Panc1 (cell line): ENCODE measurements around the gene HOXA9. TPM values are rescaled to one million over a fixed set of nuclear protein-coding genes. Genes with fewer than 3 reads are reported as not detected.

Experiments
- ATAC-seq: fragments of 200-7000 bp; cut with Tn5 transposase; 2 replicates; pipeline ENCODE4 v1.9.1; 2020; ENCODE audit warnings: mild to moderate bottlenecking, moderate library complexity
- BruUV-seq: library from RNA; stranded (reverse); fragments of 400-500 nt; replicated peaks from 2 replicates; lab custom pipeline; 2021; lab: Mats Ljungman, UMichigan
- CTCF ChIA-PET: fragments of 300-600 bp; sonication (Branson Sonifier 250); formaldehyde crosslinking; loops from one replicate; lab custom pipeline; 2022; ENCODE audit warnings: antibody characterized with exemption; lab: Charles Lee
- POLR2A ChIA-PET: fragments of 300-600 bp; sonication (Branson Sonifier 250); formaldehyde crosslinking; loops from one replicate; lab custom pipeline; 2022; ENCODE audit warnings: antibody characterized with exemption; lab: Charles Lee
- DNase-seq: peaks from one replicate; pipeline ENCODE4 v3.0.0-alpha.2; 2010; ENCODE audit warnings: low read depth, low spot score
- H3K27ac ChIP-seq: 2 replicates; pipeline ENCODE4 v1.5.1; 2011; ENCODE audit warnings: mild to moderate bottlenecking, low read length, inconsistent platforms
- H3K27me3 ChIP-seq: fragments of 200-500 bp; sonication (Bioruptor generic); 2 replicates; pipeline ENCODE4 v1.6.0; 2014; ENCODE audit warnings: low read length, inconsistent platforms; ENCODE audit not compliant: control insufficient read depth, insufficient read depth
- H3K36me3 ChIP-seq: fragments of 200-500 bp; sonication (Bioruptor generic); 2 replicates; pipeline ENCODE4 v1.5.1; 2014; ENCODE audit warnings: inconsistent platforms, mild to moderate bottlenecking, low read length, moderate library complexity; ENCODE audit not compliant: control insufficient read depth, insufficient read depth
- H3K4me1 ChIP-seq: 2 replicates; pipeline ENCODE4 v1.5.1; 2011; ENCODE audit warnings: inconsistent platforms, mild to moderate bottlenecking, low read length, moderate library complexity; ENCODE audit not compliant: control insufficient read depth, insufficient read depth
- H3K4me3 ChIP-seq, 2 experiments: 2 replicates each; pipeline ENCODE4 v1.5.1; 2011 to 2012; ENCODE audit warnings: low read depth in 2 of 2, low read length in 2 of 2, mild to moderate bottlenecking in 2 of 2, inconsistent platforms in 1 of 2, moderate library complexity in 1 of 2
- H3K9me3 ChIP-seq: fragments of 200-500 bp; sonication (Bioruptor generic); 2 replicates; pipeline ENCODE4 v1.5.1; 2014; ENCODE audit warnings: low read depth, mild to moderate bottlenecking, inconsistent platforms, low read length, moderate library complexity; ENCODE audit not compliant: control insufficient read depth, insufficient read depth
- POLR2AphosphoS5 ChIP-seq: IDR thresholded peaks from 2 replicates; pipeline ENCODE4 v1.6.1; 2012; ENCODE audit warnings: mild to moderate bottlenecking, low read depth, low read length, moderate library complexity
- REST ChIP-seq, 2 experiments: IDR thresholded peaks; 2 replicates each; pipeline ENCODE4 v1.6.1; 2011 to 2012; ENCODE audit warnings: low read depth in 2 of 2, control low read depth in 1 of 2, low read length in 1 of 2, mild to moderate bottlenecking in 1 of 2, moderate library complexity in 1 of 2; ENCODE audit not compliant: insufficient read depth in 1 of 2
- SIN3A ChIP-seq: IDR thresholded peaks from 2 replicates; pipeline ENCODE4 v1.6.1; 2012; ENCODE audit warnings: low read depth, mild to moderate bottlenecking, low read length, moderate library complexity, borderline replicate concordance; ENCODE audit not compliant: insufficient read depth
- TCF7L2 ChIP-seq: IDR thresholded peaks from 2 replicates; pipeline ENCODE4 v1.6.1; 2011; ENCODE audit warnings: mild to moderate bottlenecking, low read depth, low read length, inconsistent platforms
- in situ Hi-C: cut with HindIII; loops from 2 replicates; pipeline ENCODE4 v1.10.0; 2016; ENCODE audit warnings: low sequenced_read_pairs, low pct_unique_long_range_greater_than_20kb
- intact Hi-C: fragments of 100-400 bp; cut with micrococcal nuclease; formaldehyde crosslinking; loops from one replicate; pipeline ENCODE4 v1.10.0; 2022; ENCODE audit not compliant: unreplicated experiment
- total RNA-seq: library from RNA; stranded (reverse); gene quantifications from one replicate; pipeline ENCODE4 v1.2.1, GENCODE V29; 2021; ENCODE audit not compliant: unreplicated experiment
- TF ChIP-seq, protein P1 (sequence below): fragments of 450-650 bp; IDR thresholded peaks from 2 replicates; pipeline ENCODE4 v1.5.1; 2017; ENCODE audit warnings: mild to moderate bottlenecking

Gene HOXA9
- total RNA-seq, 1 experiment from 2014 or later, result not detected

DNA sequence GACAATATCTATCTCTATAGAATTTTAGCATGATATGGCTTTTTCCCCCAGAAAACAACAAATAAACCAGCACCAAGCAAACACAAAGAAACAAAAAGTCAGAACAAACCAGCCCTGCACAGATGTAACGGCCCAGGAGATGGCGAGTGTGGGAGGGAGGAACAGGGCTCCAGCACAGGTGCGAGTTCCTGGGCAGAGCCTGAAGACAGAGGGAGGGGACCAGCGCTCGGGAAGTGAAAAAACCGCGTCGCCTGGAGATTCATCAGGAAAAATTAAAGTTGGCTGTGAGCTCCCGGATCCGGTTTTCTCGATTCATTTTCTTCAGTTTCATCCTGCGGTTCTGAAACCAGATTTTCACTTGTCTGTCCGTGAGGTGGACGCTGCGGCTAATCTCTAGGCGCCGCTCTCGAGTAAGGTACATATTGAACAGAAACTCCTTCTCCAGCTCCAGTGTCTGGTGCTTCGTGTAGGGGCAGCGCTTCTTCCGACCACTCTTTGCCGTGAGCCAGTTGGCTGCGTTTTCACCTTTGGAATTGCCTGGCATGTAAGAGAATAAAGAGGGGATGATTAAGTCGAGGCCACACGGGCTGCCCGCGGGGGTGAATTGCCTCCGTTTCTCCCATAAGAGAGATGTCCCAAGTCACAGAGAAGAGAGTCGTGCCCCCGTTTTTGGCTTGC is 6.4 kb upstream of the HOXA9 start:
- Histone ChIP-seq H3K36me3 (no peaks in the 10 kb centered on the region), H3K9me3 (no peaks in the 10 kb centered on the region), H3K27me3 (no peaks in the 10 kb centered on the region), H3K4me1 (peaks cover 5% of the 10 kb centered on the region; the same call in 1 of the 2 replicates), H3K4me3 (no peak overlapping the region), H3K27ac (no peak overlapping the region)
- POLR2A ChIA-PET, result no interaction called here
- BruUV-seq, result no TSS peak
- ATAC-seq (no peak), DNase-seq (no peak)
- TF ChIP-seq TCF7L2 (no peak), POLR2AphosphoS5 (no peak), SIN3A (no peak), REST (IDR thresholded peaks at IDR 0.05; ENCODE audit: insufficient read depth in 1 of 2, low read depth in 2 of 2, low read length in 1 of 2) (no peak)
- TF ChIP-seq, protein P1, sequence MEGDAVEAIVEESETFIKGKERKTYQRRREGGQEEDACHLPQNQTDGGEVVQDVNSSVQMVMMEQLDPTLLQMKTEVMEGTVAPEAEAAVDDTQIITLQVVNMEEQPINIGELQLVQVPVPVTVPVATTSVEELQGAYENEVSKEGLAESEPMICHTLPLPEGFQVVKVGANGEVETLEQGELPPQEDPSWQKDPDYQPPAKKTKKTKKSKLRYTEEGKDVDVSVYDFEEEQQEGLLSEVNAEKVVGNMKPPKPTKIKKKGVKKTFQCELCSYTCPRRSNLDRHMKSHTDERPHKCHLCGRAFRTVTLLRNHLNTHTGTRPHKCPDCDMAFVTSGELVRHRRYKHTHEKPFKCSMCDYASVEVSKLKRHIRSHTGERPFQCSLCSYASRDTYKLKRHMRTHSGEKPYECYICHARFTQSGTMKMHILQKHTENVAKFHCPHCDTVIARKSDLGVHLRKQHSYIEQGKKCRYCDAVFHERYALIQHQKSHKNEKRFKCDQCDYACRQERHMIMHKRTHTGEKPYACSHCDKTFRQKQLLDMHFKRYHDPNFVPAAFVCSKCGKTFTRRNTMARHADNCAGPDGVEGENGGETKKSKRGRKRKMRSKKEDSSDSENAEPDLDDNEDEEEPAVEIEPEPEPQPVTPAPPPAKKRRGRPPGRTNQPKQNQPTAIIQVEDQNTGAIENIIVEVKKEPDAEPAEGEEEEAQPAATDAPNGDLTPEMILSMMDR, result no peak
- in situ Hi-C loops (no loop called here), intact Hi-C loops (no loop called here)
- CTCF ChIA-PET, result interaction anchor here (0.7 kb wide), 1 partner anchor 8 kb away, joined by 3 read pairs; no protein-coding TSS in a partner anchor

DNA sequence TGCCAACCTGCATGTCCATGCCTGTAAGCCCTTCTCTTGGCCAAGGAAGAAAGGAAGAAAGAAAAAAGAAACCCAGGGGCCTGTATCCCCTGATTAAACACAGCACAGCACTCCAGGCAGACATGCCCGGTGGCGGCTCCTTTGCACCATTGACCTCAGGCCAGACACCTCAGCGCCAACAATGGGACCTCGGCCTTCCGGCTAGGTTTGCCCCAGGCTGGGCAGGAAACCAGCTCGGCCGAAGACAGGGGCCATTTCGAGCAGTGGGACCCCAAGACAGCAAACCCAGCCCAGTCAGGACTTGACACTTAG is 5.9 kb upstream of the HOXA9 start:
- Histone ChIP-seq H3K4me1 (peaks cover 5% of the 10 kb centered on the region; the same call in 1 of the 2 replicates), H3K27ac (no peak overlapping the region), H3K9me3 (no peaks in the 10 kb centered on the region), H3K36me3 (no peaks in the 10 kb centered on the region), H3K4me3 (no peak overlapping the region), H3K27me3 (no peaks in the 10 kb centered on the region)
- ChIA-PET CTCF (interaction anchor here (0.7 kb wide), 1 partner anchor 8 kb away, joined by 3 read pairs; no protein-coding TSS in a partner anchor), POLR2A (no interaction called here)
- DNase-seq, result no peak
- no peak for ATAC-seq
- BruUV-seq, result no TSS peak
- TF ChIP-seq POLR2AphosphoS5, result no peak
- TF ChIP-seq SIN3A, result no peak
- TF ChIP-seq REST (IDR thresholded peaks at IDR 0.05; ENCODE audit: insufficient read depth in 1 of 2, low read depth in 2 of 2, low read length in 1 of 2), result no peak
- no peak for TF ChIP-seq TCF7L2
- in situ Hi-C loops, result no loop called here
- intact Hi-C loops, result no loop called here
